Endometrium (tissue), 2 donors: ENCODE data around the gene CACNB2.

Source experiments
- FAIRE-seq: peaks from 2 replicates; lab custom pipeline; 2012; peaks lifted over from hg19 to GRCh38; lab: Jason Lieb, UNC
- donor health status: control.
- donor health status: control.

The CACNB2 gene

DNA sequence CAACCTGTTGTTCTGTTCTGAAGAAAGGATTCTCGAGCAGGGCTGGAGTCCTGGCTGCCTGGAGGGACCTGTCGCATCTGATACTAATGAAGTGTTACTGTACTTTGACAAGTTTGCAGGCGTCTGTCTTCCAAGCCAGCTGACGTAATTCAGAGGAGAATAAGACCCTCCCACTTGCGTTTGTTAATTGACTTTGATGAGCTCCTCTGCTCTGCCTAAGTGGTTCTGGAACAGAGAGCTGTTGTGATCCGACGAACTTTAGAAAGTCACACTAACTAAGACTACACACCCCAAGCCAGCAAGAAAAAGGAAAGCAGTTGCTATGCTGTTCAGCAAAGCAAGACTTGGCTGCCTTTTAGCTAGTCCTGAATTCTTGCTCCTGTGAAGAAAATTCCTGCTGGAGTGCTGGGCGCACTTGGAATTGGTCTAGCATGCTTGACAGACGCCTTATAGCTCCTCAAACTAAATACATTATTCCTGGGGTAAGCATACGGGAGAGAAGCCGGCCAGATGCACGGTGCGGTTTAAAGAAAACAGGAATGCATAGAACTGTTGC lies 200.3 kb downstream of the CACNB2 start:
- no peak for FAIRE-seq

DNA sequence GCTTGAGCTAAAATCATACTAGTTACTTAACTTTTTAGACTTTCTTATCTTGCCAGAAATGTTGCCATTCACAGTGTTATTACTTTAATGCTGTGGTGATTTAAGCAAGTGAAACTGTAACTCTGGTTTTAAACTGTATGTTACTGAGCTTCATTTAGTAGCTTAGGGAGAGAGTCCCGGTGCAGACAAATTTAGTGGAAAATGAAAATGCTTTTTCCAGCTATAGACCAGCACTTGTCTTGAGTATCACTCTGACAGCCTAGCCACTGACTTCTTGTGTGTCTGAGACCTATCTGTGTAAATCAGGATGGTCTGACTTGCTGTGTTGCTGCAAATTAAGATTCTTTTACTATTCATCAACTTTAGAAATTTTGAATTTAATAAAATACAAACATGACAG lies 200.8 kb downstream of the CACNB2 start:
- no peak for FAIRE-seq

DNA sequence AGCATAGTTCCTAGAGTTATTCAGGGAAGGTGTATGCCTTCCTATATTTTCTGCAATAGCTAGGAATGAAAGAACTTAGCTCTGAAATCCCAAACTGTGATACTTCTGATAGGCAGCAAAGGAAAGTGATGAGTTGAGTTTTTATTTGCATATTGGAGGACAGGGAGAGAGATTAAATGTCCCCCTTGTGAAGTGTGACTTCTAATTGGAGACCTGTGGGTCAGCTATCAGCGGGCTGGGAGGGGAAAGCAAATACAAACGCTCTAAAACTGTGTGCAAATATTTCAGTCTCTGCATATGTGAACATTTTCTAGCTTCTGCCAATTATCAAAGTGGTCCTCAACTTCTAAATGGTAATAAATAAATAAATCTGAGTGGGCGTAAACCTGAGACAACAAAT lies 203.3 kb downstream of the CACNB2 start:
- no peak for FAIRE-seq

DNA sequence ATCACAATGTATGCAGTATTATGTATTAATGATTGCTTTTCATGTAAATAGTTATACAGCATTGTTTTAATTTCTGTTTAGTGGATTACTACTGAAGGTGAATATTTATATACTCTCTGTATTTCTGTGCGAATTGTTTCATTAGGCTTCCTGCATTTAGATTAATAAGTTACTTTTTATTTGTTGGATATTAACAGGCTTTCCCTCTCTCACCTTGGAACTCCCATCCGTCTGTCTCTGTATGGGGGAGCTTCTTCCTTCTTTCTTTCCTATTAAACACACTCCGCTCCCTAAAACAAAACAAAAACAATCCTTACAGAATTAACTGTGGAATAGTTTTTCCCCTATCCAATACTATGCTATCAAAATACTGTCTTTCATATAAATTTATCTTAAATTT lies 205.1 kb downstream of the CACNB2 start:
- no peak for FAIRE-seq

DNA sequence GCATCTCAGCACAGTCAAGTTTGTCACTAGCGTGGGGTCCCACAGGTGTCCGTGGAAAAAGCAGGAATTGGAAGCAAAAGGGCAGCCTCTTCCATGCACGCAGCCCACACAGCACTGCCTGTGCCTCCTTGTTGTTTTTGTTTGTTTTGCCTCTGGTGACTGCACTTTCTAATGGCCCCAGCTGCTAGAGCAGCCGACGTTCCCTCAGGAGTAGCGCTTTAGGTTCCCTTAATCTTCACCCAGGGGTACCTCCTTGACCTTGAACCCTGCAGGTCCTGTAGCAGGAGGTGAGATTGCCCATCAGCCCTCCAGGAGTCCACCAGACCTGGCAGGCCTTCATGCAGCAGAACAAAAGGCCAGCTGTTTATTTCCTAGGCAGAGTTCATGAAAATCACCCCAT lies 210.1 kb downstream of the CACNB2 start:
- FAIRE-seq: no peak

DNA sequence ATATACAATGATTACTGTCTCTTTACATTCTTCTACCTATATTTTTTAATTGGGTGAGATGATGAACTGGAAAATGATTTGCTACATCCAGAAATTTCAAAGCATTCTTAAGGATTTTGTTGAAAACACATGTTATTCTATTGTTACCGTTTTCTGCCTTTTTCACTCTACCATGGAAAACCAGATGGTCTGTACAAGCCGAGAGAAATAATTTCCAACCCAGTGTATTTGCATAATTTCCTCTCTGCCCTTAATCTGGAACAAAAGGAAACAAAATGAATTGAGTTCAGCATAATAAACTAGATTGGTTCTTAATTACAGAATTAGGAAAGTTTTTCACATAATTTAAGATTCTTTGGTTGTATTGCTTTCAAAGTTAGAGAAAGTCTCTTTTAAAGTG lies 211.2 kb downstream of the CACNB2 start:
- FAIRE-seq: no peak

DNA sequence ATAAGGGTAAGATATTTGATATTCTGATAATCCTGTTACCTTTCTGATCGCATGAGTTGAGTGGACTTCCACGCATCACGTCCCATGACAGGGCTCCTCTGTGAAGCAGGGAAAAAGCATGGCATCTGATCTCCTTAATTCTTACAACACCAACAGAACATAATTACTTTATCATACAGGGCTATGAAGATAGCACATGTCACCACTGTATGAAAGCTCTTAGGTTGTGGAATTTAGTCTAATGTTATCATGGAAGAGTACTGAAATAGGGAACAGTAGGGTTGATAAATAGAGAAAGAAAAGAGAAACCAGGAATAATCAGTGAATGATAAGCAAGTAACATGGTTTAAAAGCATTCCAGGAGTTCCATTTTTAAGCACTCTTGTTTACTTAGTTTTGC lies 212.0 kb downstream of the CACNB2 start:
- FAIRE-seq: no peak

DNA sequence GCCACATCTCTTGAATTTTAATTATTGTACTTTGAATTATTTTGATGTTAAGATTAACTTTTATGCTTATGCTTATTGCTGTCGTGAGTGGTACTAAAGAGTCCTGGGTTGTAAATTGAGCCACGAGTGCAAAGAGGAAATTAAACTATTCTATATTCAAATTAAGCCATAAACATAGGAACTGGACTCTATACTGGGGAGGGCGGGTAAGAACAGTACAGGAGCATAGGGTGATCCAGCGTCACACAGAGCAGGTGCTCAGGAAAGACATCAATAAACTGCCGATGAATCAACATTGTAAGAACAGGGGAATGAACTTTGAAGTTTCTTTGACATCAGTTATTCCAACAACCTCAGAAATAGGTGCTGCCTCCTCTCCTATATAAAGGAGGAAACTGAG lies 219.6 kb downstream of the CACNB2 start:
- no peak for FAIRE-seq

DNA sequence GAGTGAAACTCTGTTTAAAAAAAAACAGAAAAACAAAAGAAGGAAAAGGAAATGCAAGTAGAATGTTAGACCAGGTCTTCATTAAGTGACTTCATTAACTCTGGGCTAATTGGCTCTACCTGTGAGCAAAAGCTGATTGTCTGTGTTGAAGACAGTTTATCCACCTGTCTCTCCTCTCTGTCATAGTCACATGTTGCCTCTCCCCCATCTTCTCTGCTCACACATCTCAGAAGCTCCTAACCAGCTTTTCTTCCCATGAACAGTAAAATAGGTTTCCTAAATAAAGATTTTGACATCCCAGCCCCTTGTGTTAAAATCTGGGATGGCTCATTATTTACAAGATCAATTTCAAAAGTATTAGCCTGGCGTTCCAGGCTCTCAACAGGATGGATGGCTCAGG lies 222.7 kb downstream of the CACNB2 start:
- FAIRE-seq: no peak

DNA sequence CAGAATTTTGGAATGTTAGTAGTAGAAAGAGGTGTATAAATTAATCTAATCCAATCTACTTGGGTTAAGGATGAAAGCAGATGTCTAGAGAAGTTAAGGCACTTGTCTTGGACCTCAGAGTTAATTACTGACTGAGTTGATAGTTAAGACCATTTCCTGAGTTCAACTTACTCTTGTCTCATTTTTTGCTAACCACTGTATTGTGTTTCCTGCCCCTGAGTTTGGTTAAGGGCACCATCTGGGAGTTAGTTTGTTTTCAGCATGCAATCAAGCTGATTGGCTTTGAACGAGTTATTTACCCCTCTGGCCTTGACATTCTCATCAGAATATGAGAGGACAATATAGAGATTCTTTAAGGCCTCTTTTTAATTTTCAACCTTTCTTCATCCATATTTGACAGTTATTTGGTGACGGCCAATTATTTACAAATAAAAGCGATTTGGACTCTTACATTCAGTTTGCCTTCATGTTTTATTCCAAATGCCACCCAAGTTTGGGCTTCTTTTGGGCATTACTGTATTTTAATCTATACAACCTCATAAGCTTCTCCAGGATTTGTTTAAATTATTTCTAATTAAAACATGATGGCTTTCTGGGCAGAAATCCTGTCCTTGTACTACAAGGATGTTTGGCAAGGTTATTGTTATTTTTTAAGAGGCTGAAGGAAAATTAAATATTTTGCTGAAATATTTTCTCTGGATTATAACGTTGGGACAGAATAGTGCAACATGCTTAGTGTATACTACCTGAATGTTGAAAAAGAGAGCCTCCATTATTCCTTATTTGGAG lies 225.0 kb downstream of the CACNB2 start:
- FAIRE-seq: no peak

DNA sequence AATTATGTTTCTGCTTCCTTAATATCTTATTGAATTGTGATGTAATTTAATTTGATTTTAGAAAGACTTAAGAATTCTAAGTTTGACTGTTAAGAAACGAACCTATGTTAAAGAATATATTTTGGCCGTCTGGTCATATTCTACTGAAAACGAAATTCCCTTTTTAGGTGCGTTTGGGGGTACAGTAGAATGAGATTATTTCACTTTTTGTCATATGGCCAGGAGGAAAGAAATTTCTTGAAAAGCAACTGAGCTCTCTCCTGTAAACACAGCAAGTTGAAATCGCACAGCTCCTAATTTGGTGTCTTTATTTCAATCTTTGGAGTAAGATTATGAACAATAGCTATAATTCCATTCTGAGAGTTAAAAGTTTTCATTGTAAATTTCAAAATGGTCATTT lies 227.6 kb downstream of the CACNB2 start:
- FAIRE-seq: no peak

DNA sequence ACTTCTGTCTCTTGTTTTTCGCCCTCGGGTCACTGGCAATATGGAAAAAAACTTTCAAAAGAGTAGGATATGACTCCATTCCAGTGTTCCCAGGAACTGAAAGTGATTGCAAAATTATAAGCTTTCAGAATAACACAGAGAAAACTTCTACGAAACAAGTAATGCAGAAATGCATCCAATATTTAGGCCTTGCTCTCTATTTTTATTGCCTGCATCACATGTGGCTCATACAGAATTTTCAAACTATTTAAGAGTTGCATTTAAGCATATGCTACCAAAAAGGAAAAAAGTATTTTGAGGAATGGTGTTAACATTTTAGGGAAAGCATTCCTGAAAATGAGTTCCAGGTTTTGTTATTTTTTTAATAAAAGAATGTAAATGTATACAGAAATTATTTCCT lies 228.0 kb downstream of the CACNB2 start:
- FAIRE-seq: no peak

DNA sequence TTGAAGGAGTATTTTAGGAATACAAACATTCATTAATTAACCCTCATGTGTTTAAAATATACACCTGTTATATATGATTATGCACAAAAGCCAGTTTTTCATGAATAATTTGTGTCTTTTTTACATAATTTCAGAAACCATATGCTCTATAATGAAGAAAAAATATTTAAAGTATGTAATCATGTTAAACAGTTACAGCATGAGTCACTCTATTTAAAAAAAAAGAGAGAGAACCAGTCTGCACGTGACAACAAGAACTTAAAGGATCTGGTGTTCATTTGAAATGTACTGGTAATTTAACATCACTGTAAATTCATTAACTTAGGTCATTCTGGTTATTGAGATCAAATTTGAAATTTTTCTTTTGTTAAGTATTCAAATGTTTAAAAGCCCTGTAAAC lies 228.5 kb downstream of the CACNB2 start:
- no peak for FAIRE-seq

DNA sequence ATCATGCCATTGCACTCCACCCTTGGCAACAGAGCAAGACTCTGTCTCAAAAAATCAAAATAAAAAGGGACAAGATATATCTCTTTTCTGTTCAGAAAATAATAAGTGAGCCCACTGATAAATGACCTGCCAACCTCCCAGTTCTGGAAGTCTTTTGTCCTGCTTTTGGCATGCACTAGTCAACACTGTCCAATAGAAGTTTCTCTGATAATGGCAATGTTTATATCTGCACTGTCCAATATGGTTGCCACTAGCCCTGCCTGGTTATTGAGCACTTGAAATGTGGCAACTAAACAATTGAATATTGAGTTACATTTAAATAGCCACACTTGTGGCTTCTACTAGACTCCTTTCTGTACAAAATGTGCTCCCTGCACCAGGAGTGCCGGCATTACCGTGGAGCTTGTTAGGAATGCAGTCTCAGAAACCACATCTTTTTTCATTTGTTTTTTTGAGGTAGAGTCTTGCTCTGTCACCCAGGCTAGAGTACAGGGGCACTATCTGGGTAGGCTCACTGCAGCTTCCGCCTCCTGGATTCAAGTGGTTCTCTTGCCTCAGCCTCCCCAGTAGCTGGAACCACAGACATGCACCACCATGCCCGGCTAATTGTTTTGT lies 229.7 kb downstream of the CACNB2 start:
- FAIRE-seq: no peak

DNA sequence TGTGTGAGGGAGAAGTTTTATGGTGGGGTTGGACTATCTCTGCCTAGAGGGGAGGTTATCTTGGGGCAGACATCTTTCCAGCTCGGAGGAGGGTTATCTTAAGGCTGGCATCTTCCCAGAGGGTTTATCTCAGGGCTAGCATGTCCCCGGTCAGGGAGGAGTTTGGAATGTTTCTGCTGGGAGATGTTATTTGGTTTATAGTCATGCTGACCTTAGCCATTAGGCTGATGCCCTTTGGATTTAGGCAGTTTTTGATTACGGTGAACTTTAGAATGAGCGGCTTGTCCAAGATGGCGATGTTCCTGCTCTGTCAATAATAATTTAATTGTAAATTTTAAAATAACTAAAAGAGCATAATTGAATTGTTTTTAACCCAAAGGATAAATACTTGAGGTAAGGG lies 236.4 kb downstream of the CACNB2 start:
- FAIRE-seq: no peak

DNA sequence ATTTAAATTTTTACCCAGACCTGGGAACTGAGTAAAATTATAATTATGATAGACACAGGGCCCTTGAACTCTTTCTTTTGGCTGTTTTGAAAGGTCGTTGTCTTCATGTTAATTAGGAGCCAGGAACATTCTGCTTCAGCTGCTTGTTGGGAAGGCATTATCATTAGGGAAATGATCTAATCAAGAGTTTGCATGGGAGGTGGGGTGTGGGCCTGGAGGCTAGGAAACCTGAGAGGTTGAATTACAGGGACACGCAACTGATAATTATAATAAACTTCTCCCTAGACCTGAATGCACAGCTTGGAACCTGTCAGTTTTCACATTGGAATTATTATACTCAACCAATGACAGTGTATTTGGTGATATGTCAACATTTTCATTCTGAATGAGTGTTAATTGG lies 237.7 kb downstream of the CACNB2 start:
- no peak for FAIRE-seq

DNA sequence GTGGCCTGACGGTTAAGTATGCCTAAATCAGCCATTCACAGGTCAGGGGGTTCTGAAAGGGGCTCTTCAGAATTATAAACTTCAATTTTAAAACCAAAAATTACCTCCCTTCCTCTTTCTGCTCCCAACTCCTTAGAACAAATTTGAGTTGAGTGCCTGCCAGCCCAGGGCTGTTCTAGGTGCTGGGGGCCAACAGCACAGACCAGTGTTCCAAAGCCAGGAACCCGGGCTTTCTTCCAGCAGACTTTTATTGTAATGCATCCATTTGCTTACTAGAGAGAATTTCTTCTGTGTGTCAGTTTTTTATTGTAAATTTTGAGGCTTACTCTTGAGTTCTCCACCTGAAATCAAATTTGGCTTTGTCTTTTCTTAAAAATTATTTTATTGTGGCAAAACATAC lies 238.5 kb downstream of the CACNB2 start:
- no peak for FAIRE-seq

DNA sequence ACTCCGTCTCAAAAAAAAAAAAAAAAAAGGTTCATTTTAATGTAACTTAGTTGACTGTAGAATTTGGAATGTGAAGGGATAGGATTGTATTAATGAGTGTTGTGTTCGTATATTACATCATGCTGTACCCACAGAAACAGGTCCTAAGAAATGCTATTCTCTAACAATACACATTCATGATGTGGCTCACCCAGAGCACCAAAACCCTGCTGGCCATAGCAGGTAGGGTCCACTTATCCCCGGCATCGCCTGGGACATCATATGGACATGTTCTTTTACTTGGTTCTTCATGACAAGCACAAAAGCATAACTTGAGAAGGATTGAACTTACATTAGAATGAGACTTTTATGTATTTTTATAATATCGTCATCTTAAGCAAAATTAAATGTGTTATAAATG lies 241.5 kb downstream of the CACNB2 start:
- FAIRE-seq: no peak

DNA sequence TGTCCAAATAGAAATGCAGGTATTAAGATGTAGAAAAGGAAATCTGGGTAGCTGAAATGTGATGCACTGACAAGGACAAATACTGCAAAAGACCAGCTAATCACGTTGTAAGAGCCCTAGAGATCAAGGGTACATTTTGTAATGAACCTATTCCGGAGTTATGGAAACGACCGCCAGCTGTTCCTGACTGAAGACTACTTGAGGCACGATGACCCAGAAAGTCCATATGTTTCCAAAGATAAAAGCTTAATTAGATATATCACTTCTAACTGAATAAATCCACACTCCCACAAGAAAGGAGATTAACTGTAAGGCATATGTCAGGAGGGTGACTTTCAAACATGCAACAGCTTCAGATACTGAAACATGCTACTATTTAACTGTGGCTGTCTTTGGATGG lies 257.7 kb downstream of the CACNB2 start:
- FAIRE-seq: peak; percentile 88

DNA sequence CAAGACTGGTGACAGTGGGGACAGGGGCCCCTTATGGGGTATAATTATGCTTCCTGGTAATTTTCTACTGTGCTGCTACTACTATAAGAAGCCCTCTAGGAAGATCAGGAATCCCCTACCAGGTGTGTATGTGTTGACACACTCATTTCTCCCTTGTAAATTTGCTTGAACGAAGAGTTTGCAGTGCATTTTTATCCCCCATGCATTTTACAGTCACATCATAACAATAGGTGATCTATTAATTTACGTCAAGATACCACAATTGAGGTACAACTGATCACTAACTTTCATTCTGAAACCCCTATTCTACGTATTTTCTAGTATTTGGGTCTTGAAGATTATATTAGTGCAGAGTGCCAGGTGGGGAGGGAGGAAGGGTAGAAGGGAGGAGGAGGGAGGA lies 258.9 kb downstream of the CACNB2 start:
- no peak for FAIRE-seq

DNA sequence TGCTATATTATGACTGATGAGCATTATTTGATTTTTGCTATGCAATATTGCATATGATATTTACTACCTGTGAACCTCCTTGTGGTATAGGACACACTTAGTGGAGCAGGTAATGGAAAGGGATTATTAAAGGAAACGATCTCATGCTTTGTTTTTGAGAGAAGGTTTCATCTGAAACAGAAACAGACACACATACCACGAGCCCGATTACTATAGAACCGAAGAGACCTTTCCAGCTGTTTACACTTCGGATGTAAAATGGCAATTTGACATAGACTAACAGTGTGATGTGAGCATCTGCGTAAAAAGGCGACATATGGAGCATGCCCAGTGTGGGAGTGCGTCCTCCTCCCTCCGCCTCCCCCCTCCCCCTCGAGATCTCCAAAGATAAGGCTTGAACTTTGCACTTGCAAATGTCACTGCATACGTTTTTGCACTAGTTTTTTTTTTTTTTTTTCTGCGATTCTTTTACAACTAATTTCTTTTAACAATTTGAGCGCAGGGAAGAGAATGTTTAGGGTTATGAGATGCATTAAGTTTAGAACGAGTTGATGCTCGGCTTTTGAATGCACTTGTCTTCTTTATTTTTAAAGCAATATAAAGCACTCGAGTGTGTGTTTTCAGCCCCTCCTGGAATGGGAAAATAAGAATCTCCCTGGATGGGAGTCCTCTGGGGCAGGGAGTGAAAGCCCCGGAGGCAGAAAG lies 260.1 kb downstream of the CACNB2 start:
- FAIRE-seq: no peak

DNA sequence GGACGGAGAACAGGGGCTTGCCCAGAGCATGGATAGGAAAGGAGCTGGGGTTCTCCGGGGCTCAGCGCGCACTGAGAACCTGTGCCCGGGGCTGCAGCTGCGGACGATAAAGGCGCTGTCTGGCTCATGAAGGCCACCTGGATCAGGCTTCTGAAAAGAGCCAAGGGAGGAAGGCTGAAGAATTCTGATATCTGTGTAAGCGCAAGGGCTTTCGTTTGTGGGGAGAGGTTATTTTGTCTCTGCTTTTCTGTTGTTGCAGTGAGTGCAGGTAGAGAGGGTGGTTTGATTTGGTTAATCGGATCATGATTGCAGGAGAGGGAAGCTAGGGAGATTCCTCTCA lies 260.7 kb downstream of the CACNB2 start:
- FAIRE-seq: no peak

DNA sequence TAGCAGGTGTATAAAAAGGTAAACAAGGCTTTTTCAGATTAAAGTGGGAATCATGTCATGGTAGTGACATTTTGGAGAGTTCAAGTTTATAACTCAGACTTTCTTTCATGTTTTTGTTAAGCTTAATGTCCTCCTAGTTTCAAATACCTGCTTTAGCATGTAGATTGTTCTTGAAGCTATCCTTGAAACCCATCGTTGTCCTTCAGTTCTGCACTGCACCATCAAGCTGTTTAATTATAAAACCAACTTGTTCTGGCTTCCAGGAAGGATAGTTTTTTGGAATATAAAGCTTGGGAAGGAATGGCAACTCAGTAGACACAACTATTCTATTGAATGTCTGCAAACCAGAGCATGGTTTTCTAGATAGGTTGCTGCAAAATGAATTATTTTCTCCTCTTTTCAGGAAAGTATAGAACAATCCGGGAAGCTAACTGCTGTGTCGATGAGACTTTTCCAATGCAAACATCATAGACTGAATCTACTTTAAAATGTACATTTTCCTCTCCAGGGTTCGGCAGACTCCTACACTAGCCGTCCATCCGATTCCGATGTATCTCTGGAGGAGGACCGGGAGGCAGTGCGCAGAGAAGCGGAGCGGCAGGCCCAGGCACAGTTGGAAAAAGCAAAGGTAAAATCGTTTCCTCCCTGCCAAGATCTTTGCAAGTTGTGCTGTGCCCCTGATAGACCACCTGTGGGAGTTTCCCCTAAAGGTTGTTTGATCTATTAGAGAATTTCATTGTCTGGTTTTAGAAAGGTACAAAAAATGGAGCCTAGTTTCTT lies 261.4 kb downstream of the CACNB2 start:
- FAIRE-seq: no peak
